Muscle layer of colon (tissue), 2 donors: ENCODE measurements around the gene GLI3.

ENCODE experiments used
- H3K27ac ChIP-seq: one replicate; pipeline ENCODE4 v1.7.0; 2013; ENCODE audit warnings: low read depth, mild to moderate bottlenecking, low read length, moderate library complexity
- H3K27me3 ChIP-seq, 2 donors: one replicate each; pipeline ENCODE4 v1.7.0; 2013; ENCODE audit warnings: low read length in 2 of 2, mild to moderate bottlenecking in 2 of 2; ENCODE audit not compliant: insufficient read depth in 2 of 2, control insufficient read depth in 1 of 2
- H3K36me3 ChIP-seq: one replicate; pipeline ENCODE4 v1.7.0; 2013; ENCODE audit warnings: mild to moderate bottlenecking, low read length; ENCODE audit not compliant: insufficient read depth
- H3K4me1 ChIP-seq: one replicate; pipeline ENCODE4 v1.7.0; 2013; ENCODE audit warnings: mild to moderate bottlenecking, low read length; ENCODE audit not compliant: insufficient read depth
- H3K4me3 ChIP-seq, 2 donors: one replicate each; pipeline ENCODE4 v1.7.0; 2013; ENCODE audit warnings: low read length in 2 of 2, low read depth in 1 of 2, mild to moderate bottlenecking in 1 of 2, moderate library complexity in 1 of 2
- H3K9ac ChIP-seq: one replicate; pipeline ENCODE4 v1.7.0; 2013; ENCODE audit warnings: low read length
- H3K9me3 ChIP-seq: one replicate; pipeline ENCODE4 v1.7.0; 2013; ENCODE audit warnings: mild to moderate bottlenecking, low read length
- donor health status: abdominal sarcoma.
- donor health status: Adenocarcinoma of cecum.

The GLI3 gene

GRCh38 chr7:42235741-42236161 lies 1.3 kb downstream of the GLI3 start:
- Histone ChIP-seq H3K9me3 (no peaks in the 10 kb centered on the region), H3K4me3 (peak overlapping the region; percentile 88 to 92), H3K27me3 (no peaks in the 10 kb centered on the region), H3K36me3 (no peaks in the 10 kb centered on the region), H3K4me1 (peaks cover 57% of the 10 kb centered on the region), H3K27ac (peak overlapping the region; percentile 84), H3K9ac (peak overlapping the region; percentile 50)

DNA sequence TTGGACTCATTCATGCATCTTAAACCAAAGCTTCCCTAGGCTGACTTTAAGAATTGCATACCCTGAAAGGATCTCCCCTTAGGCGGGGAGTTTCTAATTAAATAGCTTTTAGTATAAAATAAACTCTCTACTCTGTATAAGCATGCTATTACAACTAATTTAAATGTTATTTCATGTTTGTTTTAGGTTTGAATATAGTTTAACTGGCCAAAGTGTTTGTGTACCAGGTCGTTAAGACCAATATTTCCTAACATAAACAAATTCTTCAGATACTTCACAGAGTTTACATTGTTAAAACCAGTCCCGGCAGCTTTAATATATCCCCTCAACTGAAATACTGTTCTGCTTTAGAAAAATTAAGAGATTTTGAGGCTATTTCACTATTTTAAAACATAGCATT lies 2.3 kb downstream of the GLI3 start:
- Histone ChIP-seq H3K36me3 (no peaks in the 10 kb centered on the region), H3K9ac (no peak overlapping the region), H3K4me3 (peak overlapping the region in 1 of 2 donors; percentile 92), H3K4me1 (peaks cover 58% of the 10 kb centered on the region), H3K27ac (peak overlapping the region; percentile 84), H3K9me3 (no peaks in the 10 kb centered on the region), H3K27me3 (no peaks in the 10 kb centered on the region)

DNA sequence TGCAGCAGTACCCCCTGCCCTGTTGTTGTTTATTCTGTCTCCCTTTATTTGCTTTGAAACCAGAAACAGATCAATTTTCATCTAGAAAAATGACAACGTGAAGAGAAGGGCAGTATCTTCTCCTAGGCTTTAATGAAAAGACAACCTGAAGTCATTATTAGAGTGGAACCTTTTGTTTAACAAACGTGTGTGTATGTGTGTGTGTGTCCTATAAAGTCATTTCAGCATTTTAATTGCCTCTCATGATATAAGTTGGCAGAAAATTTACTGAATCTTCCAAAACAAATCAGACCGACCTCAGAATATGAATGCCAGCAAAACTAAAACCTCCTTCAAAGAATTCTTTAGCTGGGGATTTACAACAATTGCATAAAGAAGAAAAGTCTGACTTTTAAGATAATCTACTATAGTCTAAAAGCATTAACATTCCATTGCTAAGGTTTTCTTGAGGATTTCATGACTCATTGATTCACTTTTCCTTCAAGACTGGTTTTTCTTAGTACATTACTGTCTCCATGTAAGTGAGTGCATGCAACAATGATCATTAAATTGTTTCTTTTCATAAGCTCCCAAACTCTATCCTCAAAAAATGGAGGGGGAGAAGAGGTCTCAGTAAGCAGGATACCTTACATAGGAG lies 3.2 kb downstream of the GLI3 start:
- Histone ChIP-seq H3K27me3 (no peaks in the 10 kb centered on the region), H3K9ac (no peak overlapping the region), H3K36me3 (no peaks in the 10 kb centered on the region), H3K4me3 (peak overlapping the region; percentile 2 to 4), H3K9me3 (no peaks in the 10 kb centered on the region), H3K4me1 (peaks cover 58% of the 10 kb centered on the region), H3K27ac (peak overlapping the region; percentile 35)

GRCh38 chr7:42233171-42233570 lies 3.8 kb downstream of the GLI3 start:
- no peaks in the 10 kb centered on the region for H3K36me3 ChIP-seq
- peak overlapping the region; percentile 19 for H3K27ac ChIP-seq
- H3K27me3 ChIP-seq: no peaks in the 10 kb centered on the region
- H3K9me3 ChIP-seq: no peaks in the 10 kb centered on the region
- peaks cover 58% of the 10 kb centered on the region for H3K4me1 ChIP-seq
- no peak overlapping the region for H3K9ac ChIP-seq
- H3K4me3 ChIP-seq: peak overlapping the region in 1 of 2 donors; percentile 4

- no peaks in the 10 kb centered on the region for H3K9me3 ChIP-seq
- peak overlapping the region in 1 of 2 donors; percentile 3 for H3K4me3 ChIP-seq
- H3K36me3 ChIP-seq: no peaks in the 10 kb centered on the region
- no peaks in the 10 kb centered on the region for H3K27me3 ChIP-seq
- peaks cover 62% of the 10 kb centered on the region for H3K4me1 ChIP-seq
- no peak overlapping the region for H3K9ac ChIP-seq
- peak overlapping the region; percentile 42 for H3K27ac ChIP-seq
Observed at GRCh38 chr7:42232275-42232674, 4.7 kb downstream of the GLI3 start.

- no peak overlapping the region for H3K9ac ChIP-seq
- H3K27me3 ChIP-seq: no peaks in the 10 kb centered on the region
- no peak overlapping the region for H3K4me3 ChIP-seq
- peaks cover 73% of the 10 kb centered on the region for H3K4me1 ChIP-seq
- peak overlapping the region; percentile 42 for H3K27ac ChIP-seq
- H3K9me3 ChIP-seq: no peaks in the 10 kb centered on the region
- H3K36me3 ChIP-seq: no peaks in the 10 kb centered on the region
Observed at GRCh38 chr7:42231043-42231787, 5.8 kb downstream of the GLI3 start.

DNA sequence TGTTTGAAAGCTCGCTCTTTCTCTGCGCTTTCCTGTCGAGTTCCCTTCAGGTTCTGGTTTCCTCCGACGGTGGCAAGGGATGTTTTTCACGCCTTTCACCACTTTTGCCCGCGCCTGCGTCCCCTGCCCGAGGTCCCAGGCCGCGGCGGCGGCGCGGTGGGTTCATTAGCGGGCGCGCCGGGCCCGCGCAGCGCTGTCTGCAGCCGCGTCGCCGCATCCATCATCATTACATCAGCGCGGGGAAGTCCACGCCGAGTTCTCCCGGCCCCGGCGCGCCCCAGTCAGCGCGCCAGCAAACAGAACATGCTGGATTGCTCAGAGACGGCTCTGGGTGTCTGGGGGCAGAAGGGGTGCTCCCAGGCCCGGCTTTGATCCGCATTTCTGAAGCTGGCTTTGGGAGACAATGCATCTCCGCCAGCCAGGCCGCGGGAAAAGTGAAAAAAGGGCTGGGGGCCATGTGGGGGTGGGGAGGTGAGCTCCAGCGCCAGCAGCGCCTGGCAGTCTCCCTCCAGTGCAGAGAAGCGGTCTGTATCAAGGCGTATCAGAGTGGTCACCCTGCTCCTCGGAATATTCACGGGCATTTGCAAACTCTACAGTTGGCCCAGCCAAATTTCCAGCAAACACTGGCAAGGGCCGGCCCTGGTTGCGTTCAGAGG lies 8.9 kb downstream of the GLI3 start:
- Histone ChIP-seq H3K36me3 (no peaks in the 10 kb centered on the region), H3K27ac (peak overlapping the region; percentile 54), H3K9ac (peak overlapping the region; percentile 9), H3K4me3 (peak overlapping the region; percentile 38 to 55), H3K27me3 (no peaks in the 10 kb centered on the region), H3K4me1 (peaks cover 71% of the 10 kb centered on the region), H3K9me3 (no peaks in the 10 kb centered on the region)

DNA sequence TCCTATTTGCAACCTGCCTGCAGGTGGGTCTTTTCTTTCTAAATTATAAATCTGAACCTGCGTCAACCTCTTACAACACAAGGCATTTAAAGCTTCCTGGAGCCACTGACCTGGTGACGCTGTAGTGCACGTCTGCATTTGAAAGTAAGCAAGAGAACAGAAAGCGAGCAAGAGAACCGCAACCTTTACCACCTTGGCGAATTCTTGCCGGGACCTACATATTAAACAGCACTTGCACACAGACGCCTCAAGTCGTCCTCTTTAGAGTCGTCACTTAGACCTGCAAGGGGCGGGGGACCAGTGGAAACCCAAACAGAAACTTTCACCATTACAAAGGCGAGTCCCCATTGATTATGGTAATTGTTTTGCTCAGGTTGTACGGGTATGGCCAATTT lies 9.5 kb downstream of the GLI3 start:
- Histone ChIP-seq H3K9me3 (no peaks in the 10 kb centered on the region), H3K36me3 (peaks cover 3% of the 10 kb centered on the region), H3K4me1 (peaks cover 69% of the 10 kb centered on the region), H3K4me3 (peak overlapping the region; percentile 38 to 55), H3K9ac (no peak overlapping the region), H3K27me3 (no peaks in the 10 kb centered on the region), H3K27ac (peak overlapping the region; percentile 54)

- Histone ChIP-seq H3K36me3 (peaks cover 5% of the 10 kb centered on the region), H3K9me3 (no peaks in the 10 kb centered on the region), H3K9ac (no peak overlapping the region), H3K27me3 (no peaks in the 10 kb centered on the region), H3K4me3 (peak overlapping the region in 1 of 2 donors; percentile 55), H3K27ac (peak overlapping the region; percentile 54), H3K4me1 (peaks cover 69% of the 10 kb centered on the region)
Observed at GRCh38 chr7:42227021-42227420, 10.0 kb downstream of the GLI3 start.

DNA sequence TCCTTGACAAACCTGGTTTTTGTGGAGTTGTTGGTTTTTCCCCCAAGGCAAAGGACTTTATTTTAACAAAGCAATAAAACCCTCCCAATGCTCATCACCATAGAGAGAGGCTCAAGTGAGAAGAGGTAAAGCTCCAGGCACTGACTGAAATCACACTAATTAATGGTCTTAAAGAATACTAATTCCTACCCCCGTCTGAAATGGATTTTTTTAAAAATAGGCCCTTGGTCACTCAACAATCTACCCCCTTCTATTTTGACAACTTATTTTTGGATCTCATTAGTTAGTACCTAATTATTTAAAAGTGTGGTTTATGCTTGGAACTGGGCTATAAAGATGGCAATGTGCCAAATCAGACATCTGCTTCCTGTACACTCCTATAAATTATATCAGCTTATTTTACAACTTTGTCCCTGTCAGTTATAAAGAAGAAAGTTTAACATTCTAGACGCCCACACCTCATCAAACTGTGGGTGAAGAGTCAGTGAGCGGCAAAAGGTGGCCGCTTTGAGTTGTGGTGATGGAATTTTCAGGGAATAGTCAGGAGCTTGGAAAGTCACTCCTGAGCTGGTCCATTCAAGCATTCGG lies 10.6 kb downstream of the GLI3 start:
- Histone ChIP-seq H3K27me3 (no peaks in the 10 kb centered on the region), H3K9ac (no peak overlapping the region), H3K4me1 (peaks cover 69% of the 10 kb centered on the region), H3K9me3 (no peaks in the 10 kb centered on the region), H3K27ac (no peak overlapping the region), H3K4me3 (no peak overlapping the region), H3K36me3 (peaks cover 8% of the 10 kb centered on the region)

- peaks cover 14% of the 10 kb centered on the region for H3K36me3 ChIP-seq
- H3K9me3 ChIP-seq: no peaks in the 10 kb centered on the region
- no peaks in the 10 kb centered on the region for H3K27me3 ChIP-seq
- no peak overlapping the region for H3K27ac ChIP-seq
- no peak overlapping the region for H3K9ac ChIP-seq
- no peak overlapping the region for H3K4me3 ChIP-seq
- H3K4me1 ChIP-seq: peaks cover 72% of the 10 kb centered on the region
Observed at GRCh38 chr7:42224391-42225003, 12.5 kb downstream of the GLI3 start.
